Cerebellar nuclear complex (tissue), 1 donor: ENCODE data around the gene FBXW5.

Experiments used
- DNase-seq, 2 experiments: peaks; one replicate each; lab custom pipeline; 2025; lab: John Stamatoyannopoulos, UW

The FBXW5 gene

DNA sequence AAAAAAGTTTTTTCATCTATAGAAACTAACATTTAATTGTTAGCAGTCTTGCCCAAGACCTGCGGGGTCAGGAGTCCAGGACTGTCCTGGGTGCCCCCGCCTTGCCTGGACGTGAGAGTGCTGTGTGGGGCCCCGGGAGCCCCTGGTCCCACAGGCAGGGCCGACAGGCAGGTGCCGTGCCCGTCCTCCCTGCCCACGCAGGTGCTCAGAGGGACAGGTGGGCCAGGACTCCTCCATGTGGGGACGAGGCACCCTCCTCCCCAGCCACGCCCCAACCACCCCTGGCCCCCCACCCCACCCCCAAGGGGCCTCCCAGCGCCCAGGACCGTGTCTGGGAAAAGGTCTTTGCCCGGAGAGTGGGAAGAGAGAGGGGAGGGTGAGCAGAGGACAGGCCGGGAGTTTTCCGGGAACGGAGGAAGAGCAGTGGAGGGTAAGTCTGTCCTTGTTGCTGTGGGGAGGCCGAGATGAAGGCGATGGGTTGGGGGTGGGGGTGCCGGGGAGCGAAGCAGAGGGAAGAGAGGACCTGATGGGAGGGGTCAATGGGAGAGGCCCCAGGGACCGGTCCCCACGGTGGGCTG lies 4.8 kb upstream of the FBXW5 start:
- no peak for DNase-seq

DNA sequence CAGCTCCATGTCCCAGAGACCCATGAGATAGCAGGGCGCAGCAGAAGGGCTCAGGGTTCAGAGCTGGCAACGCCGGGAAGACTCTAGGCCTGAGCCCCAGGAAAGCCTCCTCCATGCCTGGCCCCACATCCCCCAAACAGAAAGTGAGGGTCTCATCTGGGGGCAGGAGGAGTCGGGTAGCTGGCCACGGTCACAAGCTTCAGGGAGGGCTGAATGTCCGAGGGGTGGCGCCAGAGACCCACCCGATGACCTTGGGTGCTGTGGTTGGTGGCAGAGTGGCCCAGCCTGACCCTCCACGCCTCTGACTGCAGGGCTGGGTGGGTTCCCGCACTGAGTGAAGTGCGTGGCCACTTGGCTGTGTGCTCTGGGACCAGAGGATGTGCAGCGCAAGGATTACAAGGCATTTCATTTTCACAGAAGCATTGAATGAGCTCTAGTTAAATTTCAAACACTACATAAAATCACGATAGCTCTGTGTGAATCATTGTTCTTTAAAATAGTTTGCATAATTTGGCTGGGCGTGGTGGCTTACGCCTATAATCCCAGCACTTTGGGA lies 3.5 kb upstream of the FBXW5 start:
- DNase-seq = no peak

DNA sequence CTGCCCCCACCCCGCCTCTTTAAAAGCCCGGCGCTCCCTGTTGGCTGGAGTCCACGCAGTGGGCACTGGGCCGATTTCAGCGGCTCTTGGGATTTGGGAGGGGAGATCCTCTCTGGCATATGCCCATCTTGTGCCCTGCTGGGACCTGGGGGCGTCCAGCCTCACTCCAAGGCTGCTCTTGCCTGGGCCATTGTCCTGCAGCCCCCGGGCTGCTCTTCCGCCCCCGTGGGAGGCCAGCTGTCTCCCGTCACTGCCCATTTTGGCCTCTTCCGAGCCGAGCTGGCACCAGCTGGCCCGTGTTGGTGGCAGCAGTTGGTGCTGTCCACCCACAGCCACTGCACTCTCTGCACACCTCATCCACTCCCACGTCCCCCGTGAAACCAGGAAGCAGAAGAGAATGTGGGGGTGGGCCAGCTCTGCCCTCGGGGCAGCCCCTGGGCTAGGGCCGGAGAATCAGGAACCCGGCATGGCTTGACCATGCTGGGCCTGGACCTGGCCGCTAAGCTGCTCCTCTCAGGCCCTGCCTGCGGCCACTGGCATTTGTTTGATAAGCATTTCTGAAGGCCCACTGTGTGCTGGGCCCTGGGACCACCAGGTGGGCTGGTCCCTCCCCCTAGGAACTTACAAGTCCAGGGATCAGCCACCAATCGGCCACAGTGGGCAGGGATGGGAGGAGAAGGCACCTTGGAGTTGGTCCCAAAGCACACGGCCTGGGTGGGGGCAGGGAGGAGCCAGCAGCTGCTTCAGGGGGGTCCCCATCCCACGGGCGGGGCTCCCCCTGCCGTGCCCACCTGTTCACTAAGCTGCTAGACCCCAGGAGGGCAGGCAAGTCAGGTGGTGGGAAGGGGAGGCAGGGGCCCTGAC lies 2.7 kb upstream of the FBXW5 start:
- no peak for DNase-seq

DNA sequence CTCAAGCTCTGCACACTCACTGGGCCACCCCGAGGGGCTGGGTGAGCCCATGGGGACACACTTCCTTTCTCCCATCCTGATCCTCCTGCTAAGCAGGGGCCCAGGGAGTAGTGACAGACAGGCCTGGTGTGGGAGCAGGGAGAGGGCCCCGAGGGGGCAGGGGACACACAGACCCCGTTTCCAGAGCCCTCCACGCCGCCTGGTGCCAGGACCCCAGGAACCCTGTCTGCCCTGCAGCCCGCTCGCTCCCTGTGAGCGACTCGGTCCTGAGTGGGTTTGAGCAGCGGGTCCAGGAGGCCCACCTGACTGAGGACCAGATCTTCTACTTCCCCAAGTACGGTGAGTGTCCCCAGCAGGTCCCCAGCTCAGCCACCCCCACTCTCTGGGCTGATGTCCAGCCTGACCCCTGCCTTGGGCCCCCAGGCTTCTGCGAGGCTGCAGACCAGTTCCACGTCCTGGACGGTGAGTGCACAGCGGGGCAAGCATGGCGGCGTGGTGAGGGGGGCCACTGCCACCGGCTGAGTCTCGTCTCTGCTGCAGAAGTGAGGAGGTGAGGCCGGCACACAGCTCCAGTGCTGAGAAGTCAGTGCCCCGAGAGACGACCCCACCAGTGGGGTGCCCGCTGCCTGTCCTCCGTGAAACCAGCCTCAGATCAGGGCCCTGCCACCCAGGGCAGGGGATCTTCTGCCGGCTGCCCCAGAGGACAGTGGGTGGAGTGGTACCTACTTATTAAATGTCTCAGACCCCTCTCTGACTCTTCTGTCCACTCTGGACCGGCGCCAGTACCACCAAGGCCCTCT lies 1.9 kb upstream of the FBXW5 start:
- no peak for DNase-seq

DNA sequence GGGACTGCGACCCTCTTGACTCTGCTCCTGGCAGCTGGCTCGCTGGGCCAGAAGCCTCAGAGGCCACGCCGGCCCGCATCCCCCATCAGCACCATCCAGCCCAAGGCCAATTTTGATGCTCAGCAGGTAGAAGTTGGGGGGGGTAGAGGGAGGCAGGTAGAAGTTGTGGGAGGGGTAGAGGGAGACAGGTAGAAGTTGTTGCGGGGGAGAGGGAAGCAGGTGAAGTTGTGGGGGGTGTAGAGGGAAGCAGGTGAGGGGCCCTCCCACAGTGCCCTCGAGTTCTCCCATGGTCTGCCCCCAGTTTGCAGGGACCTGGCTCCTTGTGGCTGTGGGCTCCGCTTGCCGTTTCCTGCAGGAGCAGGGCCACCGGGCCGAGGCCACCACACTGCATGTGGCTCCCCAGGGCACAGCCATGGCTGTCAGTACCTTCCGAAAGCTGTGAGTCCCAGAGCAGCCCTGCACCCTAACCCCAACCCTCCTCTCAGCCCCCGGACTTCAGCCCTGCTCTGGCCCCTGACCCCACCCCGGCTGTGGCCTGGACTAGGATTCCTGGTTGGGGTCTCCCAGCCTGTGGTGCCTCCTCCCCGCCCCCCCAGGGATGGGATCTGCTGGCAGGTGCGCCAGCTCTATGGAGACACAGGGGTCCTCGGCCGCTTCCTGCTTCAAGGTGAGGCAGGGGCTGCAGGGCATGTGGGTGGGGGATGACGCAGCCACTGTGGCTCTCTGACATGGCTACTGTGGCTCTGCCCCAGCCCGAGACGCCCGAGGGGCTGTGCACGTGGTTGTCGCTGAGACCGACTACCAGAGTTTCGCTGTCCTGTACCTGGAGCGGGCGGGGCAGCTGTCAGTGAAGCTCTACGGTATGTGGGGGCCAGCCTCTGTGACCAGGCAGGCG lies 1.0 kb upstream of the FBXW5 start:
- no peak for DNase-seq

DNA sequence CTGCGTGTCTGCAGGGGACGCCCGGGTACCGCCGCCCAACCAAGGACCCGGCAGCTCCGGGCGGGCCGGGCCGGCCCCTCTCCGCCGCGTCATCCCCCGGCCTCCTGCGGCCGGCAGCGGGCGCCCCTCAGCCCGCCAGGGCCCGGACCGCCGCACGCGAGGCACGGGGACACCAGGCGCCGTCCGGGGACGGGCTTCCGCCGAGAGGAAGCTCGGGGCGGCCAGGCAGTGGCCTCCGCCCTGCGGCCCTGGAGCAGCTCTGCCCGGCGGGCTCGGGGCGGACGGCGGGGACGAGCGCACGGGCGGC lies 373 bp downstream of the FBXW5 start:
- DNase-seq = no peak

DNA sequence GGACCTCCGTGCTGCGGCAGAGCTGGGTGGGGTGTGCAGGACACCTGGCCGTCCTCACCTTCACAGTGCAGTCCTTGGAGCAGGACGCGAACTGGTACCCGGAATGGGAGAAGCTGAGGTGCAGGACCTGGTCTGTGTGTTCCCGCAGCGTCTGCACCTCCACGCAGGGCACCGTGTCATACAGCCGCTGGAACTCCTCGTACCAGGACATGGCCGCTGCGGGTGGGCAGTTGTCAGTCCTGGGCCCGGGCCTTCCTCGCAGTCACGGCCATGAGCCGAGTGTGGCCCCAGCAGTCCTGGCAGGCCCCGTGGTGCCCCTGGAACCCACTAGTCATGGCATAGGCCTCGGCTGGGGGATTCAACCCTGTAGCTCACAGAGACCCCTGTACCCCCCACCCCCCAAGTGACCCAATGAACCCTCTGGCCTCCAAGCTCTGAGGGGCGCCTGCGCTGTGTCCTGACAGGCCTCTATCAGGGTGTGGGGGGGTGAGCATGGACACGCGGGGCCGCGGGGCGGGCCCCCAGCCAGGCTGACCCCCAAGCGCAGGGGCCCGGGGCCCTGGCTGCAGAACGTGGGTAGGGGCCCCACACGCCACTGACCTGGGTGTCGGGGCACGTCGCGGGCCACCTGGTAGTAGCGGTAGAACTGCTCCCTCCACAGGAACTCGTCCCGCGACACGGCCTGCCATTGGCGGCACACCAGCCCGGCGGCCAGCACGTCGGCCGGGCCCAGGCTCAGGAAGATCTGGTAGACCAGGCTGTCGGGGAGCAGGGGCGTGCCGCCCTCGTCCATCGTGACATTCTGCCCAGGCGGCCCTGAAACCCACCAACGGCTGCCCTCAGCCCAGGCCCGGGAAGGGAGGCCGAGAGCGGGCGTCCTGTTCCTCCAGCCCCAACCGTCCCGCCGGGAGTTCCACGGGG lies 987 bp downstream of the FBXW5 start:
- no peak for DNase-seq

DNA sequence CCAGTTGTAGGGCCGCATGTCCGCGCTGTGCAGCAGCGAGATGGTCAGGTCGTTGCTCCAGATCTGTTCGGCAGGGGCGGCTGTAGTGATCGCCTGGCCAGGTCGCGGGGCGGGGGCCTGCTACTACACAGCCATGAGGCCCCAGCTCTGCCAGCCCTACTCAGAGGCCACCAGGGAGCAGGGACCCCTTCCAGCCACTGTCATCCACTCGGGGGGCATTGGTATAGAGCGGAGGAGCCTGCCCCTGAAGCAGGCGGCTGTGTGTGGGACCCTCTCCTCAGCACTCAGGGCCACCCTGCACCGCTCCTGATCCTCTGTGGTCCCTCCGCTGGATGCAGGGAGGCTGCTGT lies 1.7 kb downstream of the FBXW5 start:
- DNase-seq = no peak

DNA sequence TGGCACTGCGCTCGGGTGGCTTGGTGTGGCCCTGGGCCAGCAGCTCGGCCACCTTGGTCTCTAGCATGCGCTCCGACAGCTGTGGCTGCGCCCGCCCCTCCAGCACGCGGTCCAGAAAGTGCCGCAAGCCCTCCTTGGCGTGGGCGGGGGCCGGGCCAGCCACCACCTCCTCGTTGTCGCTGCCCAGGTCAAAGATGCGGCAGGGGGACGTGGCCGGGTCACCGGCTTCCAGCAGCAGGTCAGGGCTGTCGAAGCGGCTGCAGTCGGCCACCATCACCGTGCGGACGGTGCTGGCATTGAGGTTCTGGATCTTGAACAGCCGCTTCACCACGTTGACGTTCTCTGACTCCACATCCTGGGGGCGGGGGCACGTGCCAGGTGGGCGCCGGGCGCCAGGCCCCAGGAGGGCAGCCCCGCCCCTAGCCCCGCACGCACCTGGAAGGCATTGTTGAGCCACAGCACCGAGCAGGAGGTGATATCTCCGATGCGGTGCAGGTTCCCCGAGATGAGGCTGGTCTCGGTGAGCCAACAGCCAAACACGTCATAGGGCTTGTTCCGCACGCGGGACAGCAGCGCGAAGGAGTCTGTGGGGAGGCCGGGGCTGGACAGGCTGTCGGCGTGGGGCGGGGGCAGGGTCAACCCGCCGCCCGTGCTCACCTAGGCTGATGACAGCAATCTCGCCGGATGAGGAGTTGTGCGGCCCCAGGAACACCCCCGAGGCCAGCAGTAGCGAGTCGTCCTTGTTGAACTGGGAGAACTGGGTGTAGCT lies 2.2 kb downstream of the FBXW5 start:
- no peak for DNase-seq

DNA sequence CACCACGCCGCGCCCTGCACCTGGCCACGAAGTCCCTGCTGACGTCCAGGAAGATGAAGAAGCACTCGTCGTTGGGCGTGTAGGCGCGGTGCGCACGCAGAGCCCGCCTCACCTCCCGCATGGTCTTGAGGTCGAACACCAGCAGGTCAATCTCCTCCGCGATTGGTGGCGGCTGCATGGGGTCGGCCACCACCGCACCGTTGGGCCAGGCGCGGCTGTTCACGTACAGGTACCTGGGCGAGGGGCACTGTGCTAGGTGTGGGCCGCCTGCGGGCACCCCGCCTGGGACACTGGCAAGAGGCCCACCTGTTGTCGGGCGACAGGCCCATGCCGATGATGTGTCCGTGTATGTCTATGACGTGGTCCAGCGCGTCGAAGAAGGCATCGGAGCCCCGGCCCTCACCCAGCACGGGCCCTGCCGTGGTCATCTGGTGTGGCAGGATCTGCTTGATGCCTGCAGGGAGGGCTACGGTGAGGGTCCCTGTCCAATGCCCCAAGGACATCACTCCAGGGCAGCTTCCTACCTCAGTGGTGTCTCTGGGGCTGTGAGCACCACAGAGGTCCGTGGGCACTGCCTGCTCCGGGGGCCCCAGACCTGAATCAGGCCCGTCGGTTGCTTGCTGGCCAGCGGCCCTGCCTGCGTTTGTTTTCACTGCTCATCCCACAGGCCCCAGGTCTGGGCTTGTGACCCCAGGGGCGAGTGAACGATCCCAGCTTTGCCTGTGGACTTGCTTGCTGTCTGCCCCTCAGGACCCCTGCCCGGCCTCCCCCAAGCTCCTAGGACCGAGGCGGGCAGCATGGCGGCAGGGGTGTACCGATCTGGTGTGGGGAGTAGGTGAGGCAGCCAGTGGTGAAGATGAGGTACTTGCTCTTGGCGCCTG lies 3.1 kb downstream of the FBXW5 start:
- DNase-seq = no peak

DNA sequence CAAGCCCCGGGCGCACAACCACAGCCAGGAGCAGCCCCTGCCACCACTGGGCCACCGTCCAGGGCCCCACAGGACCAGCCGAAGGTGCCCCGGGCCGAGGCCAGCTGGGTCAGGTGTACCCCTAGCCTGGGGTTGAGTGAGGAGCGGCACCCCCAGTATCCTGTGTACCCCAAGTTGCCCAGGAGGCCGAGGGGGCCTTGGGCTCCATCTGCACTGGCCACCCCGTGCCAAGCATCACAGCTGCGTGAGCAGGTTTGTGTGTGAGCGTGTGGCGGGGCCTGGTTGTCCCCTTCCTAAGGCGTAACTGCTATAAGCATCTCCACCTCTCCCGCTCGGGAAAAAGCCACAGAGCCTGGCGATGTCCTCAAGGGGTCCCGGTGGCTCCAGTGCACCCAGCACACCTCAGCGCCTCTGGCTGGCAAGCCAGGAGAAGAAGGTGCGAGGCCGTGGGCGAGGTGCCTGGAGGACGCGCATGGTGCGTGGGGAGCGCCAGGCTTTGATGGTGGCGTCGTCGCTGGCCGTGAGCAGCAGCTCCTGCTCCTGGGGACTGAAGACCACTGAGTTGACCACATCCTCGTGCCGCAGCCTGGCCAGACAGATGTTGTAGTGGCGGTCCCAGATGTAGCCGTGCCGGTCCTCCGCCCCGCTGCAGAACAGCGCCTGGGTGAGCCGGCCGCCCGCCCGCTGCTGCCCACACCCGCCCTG lies 3.9 kb downstream of the FBXW5 start:
- no peak for DNase-seq

DNA sequence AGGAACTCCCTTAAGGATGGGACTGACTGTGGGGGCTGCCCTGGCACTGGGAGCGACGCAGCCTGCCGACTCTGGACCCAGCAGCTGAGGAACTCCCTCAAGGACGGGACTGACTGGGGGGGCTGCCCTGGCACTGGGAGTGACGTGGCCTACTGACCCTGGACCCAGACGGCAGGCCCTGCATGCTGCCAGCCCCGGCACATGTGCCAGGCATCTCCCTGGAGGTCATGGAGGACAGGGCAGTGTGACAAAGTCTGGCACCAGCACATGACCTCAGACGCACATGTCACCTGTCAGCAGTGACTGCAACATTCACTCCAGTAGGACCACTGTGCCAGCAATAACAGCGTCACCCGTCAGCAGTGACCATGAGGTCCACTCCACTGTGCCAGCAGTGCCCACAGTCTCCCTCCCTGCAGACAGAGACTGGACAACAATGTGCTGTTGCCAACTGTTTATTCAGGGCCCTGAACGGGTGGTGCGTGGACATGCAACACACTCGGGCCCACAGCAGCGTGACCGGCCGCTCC lies 4.5 kb downstream of the FBXW5 start:
- DNase-seq = no peak

DNA sequence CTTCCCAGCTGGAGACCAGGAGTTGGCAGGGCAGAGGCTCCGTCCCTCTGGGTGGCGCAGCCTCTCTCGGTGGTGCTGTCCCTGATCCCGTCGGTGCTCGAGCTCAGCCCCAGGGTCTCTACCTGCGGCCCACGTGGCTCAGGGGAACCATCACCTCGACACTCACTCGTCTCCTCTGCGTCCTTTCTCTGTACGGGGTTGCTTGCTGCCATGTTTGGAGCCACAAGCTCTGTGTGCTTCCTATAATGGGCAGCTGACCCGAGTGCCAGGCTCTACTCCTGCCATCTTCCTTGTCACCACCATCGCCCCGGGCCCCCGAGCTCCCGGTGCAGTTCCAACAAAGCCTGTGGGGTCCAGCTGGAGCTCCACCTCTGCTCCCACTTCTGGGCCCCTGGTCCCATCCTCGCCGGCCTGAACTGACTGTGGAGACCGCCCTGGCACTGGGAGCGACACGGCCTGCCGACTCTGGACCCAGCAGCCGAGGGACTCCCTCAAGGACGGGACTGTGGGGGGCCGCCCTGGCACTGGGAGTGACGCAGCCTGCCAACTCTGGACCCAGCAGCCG lies 5.0 kb downstream of the FBXW5 start:
- DNase-seq = no peak

DNA sequence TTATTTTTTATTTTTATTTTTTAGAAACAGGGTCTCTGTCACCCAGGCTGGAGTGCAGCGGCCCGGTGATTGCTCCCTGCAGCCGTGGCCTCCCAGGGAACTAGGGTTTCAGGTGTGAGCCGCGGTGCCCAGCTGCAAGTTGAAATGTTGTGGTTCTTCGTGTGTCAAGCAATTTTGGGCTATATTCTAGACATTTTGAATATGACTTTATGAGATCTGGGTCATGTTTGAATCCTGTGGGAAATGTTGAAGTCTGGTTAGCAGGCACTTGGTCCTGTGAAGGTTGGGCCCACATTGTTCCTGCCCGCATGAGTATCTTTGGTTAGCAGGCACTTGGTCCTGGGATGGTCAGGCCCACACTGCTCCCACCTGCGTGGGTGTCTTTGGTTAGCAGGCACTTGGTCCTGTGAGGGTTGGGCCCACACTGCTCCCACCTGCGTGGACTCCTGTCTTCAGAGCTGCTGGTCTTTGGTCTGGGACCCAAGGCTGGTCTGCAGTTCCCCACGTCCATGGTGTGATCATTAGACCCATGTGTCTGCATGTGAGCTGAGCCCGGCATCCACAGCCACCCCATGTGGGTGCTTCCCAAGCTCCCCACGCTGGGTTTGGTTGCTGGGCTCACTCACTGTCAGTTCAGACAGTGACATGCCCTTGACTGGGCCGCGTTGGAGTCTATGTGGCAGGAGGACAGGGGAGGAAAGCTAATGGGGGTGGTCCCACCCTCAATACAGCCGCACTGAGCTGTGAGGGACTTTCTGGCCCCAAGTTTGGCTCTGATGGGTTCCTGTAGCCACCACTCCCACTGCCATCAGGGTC lies 7.1 kb downstream of the FBXW5 start:
- DNase-seq = no peak

DNA sequence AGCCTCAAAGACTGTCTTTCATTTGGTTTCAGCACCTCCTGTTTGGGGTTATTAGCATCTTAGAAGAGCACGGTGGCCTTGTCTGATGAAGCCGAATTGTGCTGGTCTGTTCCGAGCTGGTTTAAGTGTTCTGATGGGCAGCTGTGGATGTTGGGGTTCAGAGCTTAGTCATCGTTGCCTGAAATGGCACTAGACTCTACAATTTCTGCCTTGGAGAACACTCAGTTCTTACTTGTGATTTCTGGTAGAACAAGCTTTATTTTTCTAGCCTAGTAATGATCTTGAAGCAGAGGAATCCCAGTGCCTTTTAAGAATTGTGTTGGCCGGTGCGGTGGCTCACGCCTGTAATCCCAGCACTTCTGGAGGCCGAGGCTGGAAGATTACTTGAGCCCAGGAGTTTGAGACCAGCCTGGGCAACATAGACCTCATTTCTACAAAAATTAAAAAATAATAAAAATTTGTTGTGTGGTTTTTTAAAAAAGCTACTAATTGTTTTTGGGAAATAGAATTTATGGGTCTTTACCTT lies 7.8 kb downstream of the FBXW5 start:
- DNase-seq = no peak

DNA sequence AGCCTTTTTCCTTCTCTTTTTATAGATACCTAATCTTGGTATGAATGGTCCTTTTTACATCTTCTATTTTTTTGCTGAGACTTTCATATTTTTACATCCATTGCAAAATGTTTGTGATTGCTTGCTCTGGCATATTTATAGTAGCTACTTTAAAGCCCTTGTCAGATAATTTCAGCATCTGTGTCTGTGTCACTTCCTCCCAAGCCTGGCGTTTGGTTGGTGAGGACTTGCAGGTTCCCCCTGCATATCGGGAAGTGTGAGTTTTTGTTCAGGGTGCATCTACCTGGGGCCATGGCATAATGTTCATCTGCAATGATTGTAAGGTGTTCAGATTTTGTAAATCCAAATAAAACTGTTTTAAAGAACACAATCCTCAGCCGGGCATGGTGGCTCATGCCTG lies 8.9 kb downstream of the FBXW5 start:
- DNase-seq = no peak

DNA sequence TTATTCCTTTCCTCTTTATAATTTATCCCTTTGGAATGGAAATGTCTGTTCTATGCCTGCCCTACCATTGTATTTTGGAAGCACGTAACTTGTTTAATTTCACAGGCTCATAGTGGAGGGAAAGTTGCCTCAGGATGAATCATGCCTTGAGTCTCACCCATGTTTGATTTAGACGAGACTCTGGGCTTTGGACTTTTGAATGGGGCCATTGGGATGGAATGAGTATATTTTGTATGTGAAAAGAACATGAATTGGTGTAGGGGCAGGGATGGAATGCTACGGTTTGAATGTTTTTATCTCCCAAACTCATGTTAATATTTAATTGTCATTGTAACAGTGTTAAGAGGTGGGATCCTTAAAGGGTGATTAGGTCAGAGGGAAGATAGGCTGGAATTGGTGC lies 10.3 kb downstream of the FBXW5 start:
- no peak for DNase-seq
